Brain microvascular endothelial cell (primary cell): ENCODE results near the gene RASGRF1.
"Not testable (repeated sequence)": the region's sequence is repeated elsewhere in the genome, so short reads cannot be mapped to it uniquely, and the experiment has no call there.

Experiments
- DNase-seq: peaks from one replicate; pipeline ENCODE4 v3.0.0-alpha.2; 2020
- H3K27ac ChIP-seq: fragments of 250-450 bp; sonication (Bioruptor Pico); 2 replicates; pipeline ENCODE4 v1.5.1; 2020; ENCODE audit warnings: mild to moderate bottlenecking, moderate library complexity
- H3K27me3 ChIP-seq: fragments of 250-450 bp; sonication (Bioruptor Pico); replicated peaks from 2 replicates; pipeline ENCODE4 v1.5.1; 2020; ENCODE audit warnings: mild to moderate bottlenecking
- H3K36me3 ChIP-seq: fragments of 250-450 bp; sonication (Bioruptor Pico); replicated peaks from 2 replicates; pipeline ENCODE4 v1.5.1; 2020; ENCODE audit warnings: mild to moderate bottlenecking
- H3K4me3 ChIP-seq: 2 replicates; pipeline ENCODE4 v1.5.1; 2011; ENCODE audit warnings: low read depth, mild to moderate bottlenecking, control low read depth, low read length, moderate library complexity
- CTCF ChIP-seq: IDR thresholded peaks from 2 replicates; pipeline ENCODE4 v1.5.1; 2011; ENCODE audit warnings: low read depth, mild to moderate bottlenecking, moderate library complexity, low read length, control low read depth, inconsistent platforms; ENCODE audit errors: missing control alignments
- in situ Hi-C: cut with HindIII; loops from 2 replicates; pipeline ENCODE4 v1.10.0; 2017; ENCODE audit warnings: low sequenced_read_pairs, low pct_ligation_motif_present

The RASGRF1 gene

DNA sequence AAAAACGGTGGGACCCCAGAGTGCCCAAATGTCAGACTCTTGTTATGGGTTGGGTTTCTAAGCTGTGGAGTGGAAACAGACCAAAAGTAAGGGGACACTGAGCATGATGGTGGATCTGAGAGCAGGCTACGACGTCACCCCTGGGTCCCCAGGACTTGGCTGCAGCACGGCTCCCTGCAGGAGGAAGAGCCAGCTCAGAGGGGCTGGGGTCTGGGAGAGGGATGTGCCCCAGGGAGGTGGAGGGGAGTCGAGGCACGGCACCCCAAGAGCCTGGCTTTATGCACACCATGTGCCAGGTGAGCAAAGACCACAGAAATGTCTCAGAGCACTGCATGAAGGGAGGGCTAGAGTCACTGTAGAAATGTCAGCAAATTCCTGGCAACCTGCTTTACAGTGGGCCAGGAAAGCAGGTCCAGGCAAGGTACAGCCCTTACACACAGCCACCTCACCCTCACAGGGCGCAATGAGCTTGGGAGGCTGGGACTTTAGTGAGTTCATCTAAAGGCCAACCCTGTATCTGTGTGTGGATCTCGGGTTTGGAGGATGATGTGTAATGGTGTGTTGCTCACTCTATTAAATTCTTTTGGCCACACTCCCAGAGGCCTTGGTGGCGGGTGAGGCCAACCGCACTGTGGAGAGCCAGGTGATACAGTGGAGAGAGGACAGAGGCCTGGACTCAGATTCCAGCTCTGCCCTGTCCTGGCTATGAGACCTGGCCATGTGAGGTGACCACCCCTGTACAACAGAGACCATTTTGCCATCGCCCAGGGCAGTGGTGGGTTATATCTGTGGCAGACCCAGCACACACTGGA is 159.8 kb downstream of the RASGRF1 start:
- no peaks in the 10 kb centered on the region for H3K36me3 ChIP-seq
- DNase-seq, result peak; percentile 87
- H3K4me3 ChIP-seq, result no peak overlapping the region
- TF ChIP-seq CTCF, result no peak
- H3K27ac ChIP-seq, result peak overlapping the region; percentile 13
- H3K27me3 ChIP-seq, result no peaks in the 10 kb centered on the region
- in situ Hi-C loops, result no loop called here

DNA sequence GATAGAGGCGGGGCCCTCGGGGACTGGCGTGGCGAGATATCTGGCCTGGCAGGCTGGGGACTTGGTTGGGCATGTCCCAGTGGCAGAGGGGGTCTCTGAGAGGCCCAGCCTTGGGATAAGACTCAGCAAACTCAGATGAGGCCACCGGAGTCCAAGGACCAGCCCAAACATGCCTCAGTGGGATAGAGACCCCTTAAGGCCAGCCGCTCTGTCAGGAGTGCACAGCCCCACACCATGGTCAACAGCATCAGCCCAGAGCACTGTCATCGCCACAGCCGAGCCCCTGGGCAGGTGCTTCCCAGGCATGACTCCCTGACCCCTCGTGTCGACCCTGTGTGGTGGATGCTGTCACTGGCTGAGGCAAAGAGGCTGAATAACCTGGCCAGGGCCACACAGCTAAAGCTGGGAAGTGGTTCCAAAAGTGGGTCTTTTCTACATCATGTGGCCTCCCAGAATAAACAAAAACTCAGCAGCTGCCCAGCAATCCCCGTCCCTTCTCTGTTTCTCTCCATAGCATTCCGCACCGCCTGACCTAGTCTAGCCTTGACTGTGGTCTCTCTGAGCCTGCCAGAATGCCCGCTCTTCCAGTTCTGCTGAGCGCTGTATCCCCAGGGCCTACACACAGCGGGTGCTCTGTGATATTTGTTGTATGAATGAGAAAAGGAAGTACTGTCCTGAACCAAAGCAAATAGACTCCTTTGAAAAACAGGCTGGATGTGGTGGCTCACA is 160.9 kb downstream of the RASGRF1 start:
- in situ Hi-C loops, result no loop called here
- Histone ChIP-seq H3K4me3 (no peak overlapping the region), H3K27ac (no peak overlapping the region), H3K27me3 (no peaks in the 10 kb centered on the region), H3K36me3 (peaks cover 3% of the 10 kb centered on the region)
- TF ChIP-seq CTCF, result no peak
- DNase-seq, result no peak

DNA sequence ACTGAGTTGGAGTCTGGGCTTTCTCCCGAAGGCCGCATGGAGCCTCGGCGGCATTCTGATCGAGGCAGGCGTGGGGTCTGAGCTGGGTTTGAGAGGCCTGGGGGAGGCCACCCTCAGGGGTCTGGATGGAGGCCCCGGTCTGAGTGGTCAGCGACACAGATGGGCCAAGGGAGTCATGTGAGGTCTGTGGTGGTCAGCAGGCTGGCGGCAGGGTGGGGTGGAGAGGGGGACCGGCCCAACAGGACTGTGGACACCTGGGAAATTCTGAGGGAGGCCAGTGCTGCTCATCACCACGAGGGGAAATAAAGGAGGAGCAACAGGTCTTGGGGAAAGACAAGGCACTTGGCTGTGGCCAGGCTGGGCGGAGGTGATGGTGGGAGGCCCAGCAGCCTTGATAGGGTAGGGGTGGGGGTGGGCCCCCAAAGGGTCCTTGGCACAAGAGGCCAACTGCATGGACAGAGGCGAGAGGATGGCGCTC is 161.9 kb downstream of the RASGRF1 start:
- no peak for TF ChIP-seq CTCF
- Histone ChIP-seq H3K27me3 (no peaks in the 10 kb centered on the region), H3K4me3 (no peak overlapping the region), H3K36me3 (peaks cover 4% of the 10 kb centered on the region), H3K27ac (no peak overlapping the region)
- in situ Hi-C loops, result no loop called here
- no peak for DNase-seq

DNA sequence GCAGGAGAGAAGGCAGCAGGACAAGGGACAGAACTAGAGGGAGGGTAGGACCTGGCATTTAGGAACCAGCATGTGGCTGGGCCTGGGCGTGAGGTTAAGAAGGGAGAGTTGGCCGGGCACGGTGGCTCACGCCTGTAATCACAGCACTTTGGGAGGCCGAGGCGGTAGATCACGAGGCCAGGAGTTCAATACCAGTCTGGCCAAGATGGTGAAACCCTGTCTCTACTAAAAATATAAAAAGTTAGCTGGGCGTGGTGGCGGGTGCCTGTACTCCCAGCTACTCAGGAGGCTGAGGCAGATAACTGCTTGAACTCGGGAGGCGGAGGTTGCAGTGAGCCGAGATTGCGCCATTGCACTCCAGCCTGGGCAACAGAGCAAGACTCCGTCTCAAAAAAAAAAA is 162.4 kb downstream of the RASGRF1 start:
- H3K27me3 ChIP-seq, in situ Hi-C loops, H3K4me3 ChIP-seq, H3K36me3 ChIP-seq, H3K27ac ChIP-seq, DNase-seq: not testable (repeated sequence)

- H3K27ac ChIP-seq, result no peak overlapping the region
- DNase-seq, result no peak
- H3K4me3 ChIP-seq, result no peak overlapping the region
- no peaks in the 10 kb centered on the region for H3K27me3 ChIP-seq
- peaks cover 15% of the 10 kb centered on the region for H3K36me3 ChIP-seq
- in situ Hi-C loops, result no loop called here
- TF ChIP-seq CTCF, result no peak
These were observed 163.3 kb downstream of the RASGRF1 start for GRCh38 chr15:78927077-78927790.
